ENCODE results near the gene PRTN3.

- no peak for TF ChIP-seq CTCF (conservative IDR thresholded peaks at IDR 0.05)
- TF ChIP-seq ZFX (IDR thresholded peaks at IDR 0.05), result no peak
Measured at GRCh38 chr19:875265-875879, 34.6 kb downstream of the PRTN3 start.

Data from C4-2B (cell line).